ENCODE data around the gene RHD. TPM values are rescaled to one million over a fixed set of nuclear protein-coding genes. Genes with fewer than 3 reads are reported as not detected.
"Not testable (repeated sequence)": the region's sequence is repeated elsewhere in the genome, so short reads cannot be mapped to it uniquely, and the experiment has no call there.

Gene RHD
- total RNA-seq (2021) (not detected in 2 replicates), Bru-seq, nascent RNA (not detected), BruChase-seq, experiment 1, labeled RNA remaining after a 2-hour chase (not detected), BruChase-seq, experiment 2, labeled RNA remaining after a 6-hour chase (not detected)
- long read RNA-seq, result 0 reads

DNA sequence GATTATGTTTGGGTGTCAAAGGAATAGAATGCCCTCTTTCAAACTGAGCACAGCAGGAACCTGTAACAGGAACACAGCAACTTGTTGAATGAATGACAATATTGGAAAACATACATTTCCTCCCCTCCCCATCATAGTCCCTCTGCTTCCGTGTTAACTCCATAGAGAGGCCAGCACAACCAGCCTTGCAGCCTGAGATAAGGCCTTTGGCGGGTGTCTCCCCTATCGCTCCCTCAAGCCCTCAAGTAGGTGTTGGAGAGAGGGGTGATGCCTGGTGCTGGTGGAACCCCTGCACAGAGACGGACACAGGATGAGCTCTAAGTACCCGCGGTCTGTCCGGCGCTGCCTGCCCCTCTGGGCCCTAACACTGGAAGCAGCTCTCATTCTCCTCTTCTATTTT is at the start of gene RHD:
Gene RHD, plus strand, starts transcription at position 272 of the 400 bp plus-strand sequence. Its CDS starts 39 bp downstream, at position 311.
- H3K9me3 ChIP-seq (ENCODE audit: low read depth, low read length, poor library complexity, severe bottlenecking); H3K27me3 ChIP-seq (replicated peaks; ENCODE audit: insufficient read depth, low read depth, low read length, poor library complexity); H3K27ac ChIP-seq (ENCODE audit: low read depth, low read length, poor library complexity, severe bottlenecking); CTCF ChIA-PET; H3K36me3 ChIP-seq (ENCODE audit: insufficient read depth, low read length, poor library complexity, severe bottlenecking); H3K4me1 ChIP-seq (ENCODE audit: insufficient read depth, low read length, poor library complexity, severe bottlenecking); DNase-seq (ENCODE audit: low spot score); intact Hi-C loops (cut with micrococcal nuclease; ENCODE audit: unreplicated experiment); H3K4me3 ChIP-seq (ENCODE audit: low read depth, low read length, poor library complexity, severe bottlenecking); BruUV-seq (replicated peaks); POLR2A ChIA-PET (ENCODE audit: low non-redundant PET): not testable (repeated sequence)

DNA sequence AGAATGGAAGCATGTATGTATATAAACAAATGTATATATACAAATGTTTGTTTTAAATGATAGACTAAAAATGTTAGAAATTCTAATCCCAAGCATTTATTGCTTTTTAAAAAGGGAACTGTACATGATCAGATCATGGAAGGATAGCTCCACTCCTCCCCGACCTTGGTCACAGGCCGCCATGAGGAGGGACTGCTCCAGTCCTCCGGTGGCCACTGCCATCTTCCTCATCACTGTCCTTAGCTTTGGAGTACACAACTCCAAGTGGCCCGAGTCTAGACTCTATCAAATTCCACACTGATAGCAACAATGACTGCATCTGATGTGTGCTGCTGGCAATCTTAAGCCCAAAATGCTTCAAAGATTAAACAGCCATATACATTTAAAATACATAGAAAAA is 49.7 kb upstream of the RHD start:
- Histone ChIP-seq H3K27me3 (replicated peaks; ENCODE audit: insufficient read depth, low read depth, low read length, poor library complexity) (no peaks in the 10 kb centered on the region), H3K36me3 (ENCODE audit: insufficient read depth, low read length, poor library complexity, severe bottlenecking) (peaks cover 44% of the 10 kb centered on the region), H3K4me1 (ENCODE audit: insufficient read depth, low read length, poor library complexity, severe bottlenecking) (no peaks in the 10 kb centered on the region), H3K4me3 (ENCODE audit: low read depth, low read length, poor library complexity, severe bottlenecking) (no peak overlapping the region), H3K9me3 (ENCODE audit: low read depth, low read length, poor library complexity, severe bottlenecking) (no peaks in the 10 kb centered on the region), H3K27ac (ENCODE audit: low read depth, low read length, poor library complexity, severe bottlenecking) (no peak overlapping the region)
- DNase-seq (ENCODE audit: low spot score), result no peak
- TF ChIP-seq, protein P1, sequence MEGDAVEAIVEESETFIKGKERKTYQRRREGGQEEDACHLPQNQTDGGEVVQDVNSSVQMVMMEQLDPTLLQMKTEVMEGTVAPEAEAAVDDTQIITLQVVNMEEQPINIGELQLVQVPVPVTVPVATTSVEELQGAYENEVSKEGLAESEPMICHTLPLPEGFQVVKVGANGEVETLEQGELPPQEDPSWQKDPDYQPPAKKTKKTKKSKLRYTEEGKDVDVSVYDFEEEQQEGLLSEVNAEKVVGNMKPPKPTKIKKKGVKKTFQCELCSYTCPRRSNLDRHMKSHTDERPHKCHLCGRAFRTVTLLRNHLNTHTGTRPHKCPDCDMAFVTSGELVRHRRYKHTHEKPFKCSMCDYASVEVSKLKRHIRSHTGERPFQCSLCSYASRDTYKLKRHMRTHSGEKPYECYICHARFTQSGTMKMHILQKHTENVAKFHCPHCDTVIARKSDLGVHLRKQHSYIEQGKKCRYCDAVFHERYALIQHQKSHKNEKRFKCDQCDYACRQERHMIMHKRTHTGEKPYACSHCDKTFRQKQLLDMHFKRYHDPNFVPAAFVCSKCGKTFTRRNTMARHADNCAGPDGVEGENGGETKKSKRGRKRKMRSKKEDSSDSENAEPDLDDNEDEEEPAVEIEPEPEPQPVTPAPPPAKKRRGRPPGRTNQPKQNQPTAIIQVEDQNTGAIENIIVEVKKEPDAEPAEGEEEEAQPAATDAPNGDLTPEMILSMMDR (conservative IDR thresholded peaks at IDR 0.05; ENCODE audit: low read depth, low read length), result no peak
- BruUV-seq (replicated peaks), result no TSS peak
- ChIA-PET POLR2A (ENCODE audit: low non-redundant PET) (no interaction called here), CTCF (no interaction called here)
- intact Hi-C loops (cut with micrococcal nuclease; ENCODE audit: unreplicated experiment), result no loop called here

DNA sequence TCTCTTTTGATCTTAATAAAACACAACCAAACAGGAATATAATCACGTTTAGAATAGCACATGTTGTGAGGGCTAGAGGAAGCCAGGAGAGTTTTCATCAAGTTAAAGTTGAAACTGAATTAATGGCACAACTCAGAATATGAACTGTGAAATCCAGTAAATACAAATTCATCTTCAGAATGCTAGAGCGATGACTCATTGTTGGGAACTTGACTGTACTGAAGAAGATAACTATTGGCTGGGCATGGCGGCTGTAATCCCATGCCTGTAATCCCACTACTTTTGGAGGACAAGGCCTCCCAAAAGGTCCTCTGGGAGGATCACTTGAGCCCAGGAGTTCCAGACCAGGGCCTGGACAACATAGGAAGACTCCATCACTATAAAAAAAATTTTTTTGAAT is 48.8 kb upstream of the RHD start:
- POLR2A ChIA-PET (ENCODE audit: low non-redundant PET), result no interaction called here
- no peaks in the 10 kb centered on the region for H3K27me3 ChIP-seq (replicated peaks; ENCODE audit: insufficient read depth, low read depth, low read length, poor library complexity)
- no peaks in the 10 kb centered on the region for H3K4me1 ChIP-seq (ENCODE audit: insufficient read depth, low read length, poor library complexity, severe bottlenecking)
- BruUV-seq (replicated peaks), result no TSS peak
- DNase-seq (ENCODE audit: low spot score), result no peak
- TF ChIP-seq EZH2 (IDR thresholded peaks at IDR 0.05; ENCODE audit: borderline replicate concordance, low read depth, low read length, poor library complexity, severe bottlenecking), result no peak
- TF ChIP-seq, protein P1 (conservative IDR thresholded peaks at IDR 0.05; ENCODE audit: low read depth, low read length), result no peak
- H3K27ac ChIP-seq (ENCODE audit: low read depth, low read length, poor library complexity, severe bottlenecking), result no peak overlapping the region
- CTCF ChIA-PET, result no interaction called here
- peaks cover 52% of the 10 kb centered on the region for H3K36me3 ChIP-seq (ENCODE audit: insufficient read depth, low read length, poor library complexity, severe bottlenecking)
- intact Hi-C loops (cut with micrococcal nuclease; ENCODE audit: unreplicated experiment), result no loop called here
- H3K4me3 ChIP-seq (ENCODE audit: low read depth, low read length, poor library complexity, severe bottlenecking), result no peak overlapping the region
- H3K9me3 ChIP-seq (ENCODE audit: low read depth, low read length, poor library complexity, severe bottlenecking), result no peaks in the 10 kb centered on the region
